Keratinocyte (primary cell): Measurements from ENCODE around the gene BBS2. TPM values are rescaled to one million over a fixed set of nuclear protein-coding genes. Genes with fewer than 3 reads are reported as not detected.

Experiments used
- DNase-seq: peaks from one replicate; pipeline ENCODE4 v3.0.0-alpha.2; 2011; ENCODE audit warnings: low read depth, missing footprints, low spot score
- FAIRE-seq: peaks from 2 replicates; lab custom pipeline; 2011; peaks lifted over from hg19 to GRCh38; lab: Jason Lieb, UNC
- H2AFZ ChIP-seq: 2 replicates; pipeline ENCODE4 v1.6.0; 2012; ENCODE audit warnings: low read length, control low read depth, inconsistent platforms; ENCODE audit not compliant: control insufficient read depth
- H3K27ac ChIP-seq: 2 replicates; pipeline ENCODE4 v1.5.1; 2011; ENCODE audit warnings: low read length; ENCODE audit not compliant: control insufficient read depth, insufficient read depth
- H3K27me3 ChIP-seq: 3 replicates; pipeline ENCODE4 v1.6.0; 2011; ENCODE audit warnings: low read length; ENCODE audit not compliant: control insufficient read depth, insufficient read depth; ENCODE audit errors: extremely low read depth
- H3K36me3 ChIP-seq, 2 experiments: 2 replicates in 1 of 2; 3 replicates in 1 of 2; pipeline ENCODE4 v1.5.1; 2011; ENCODE audit warnings: low read length in 2 of 2, mild to moderate bottlenecking in 1 of 2; ENCODE audit not compliant: control insufficient read depth in 2 of 2, insufficient read depth in 2 of 2; ENCODE audit errors: extremely low read depth in 1 of 2
- H3K4me1 ChIP-seq: 3 replicates; pipeline ENCODE4 v1.5.1; 2011; ENCODE audit warnings: low read length; ENCODE audit not compliant: control insufficient read depth, insufficient read depth; ENCODE audit errors: extremely low read depth
- H3K4me2 ChIP-seq: 3 replicates; pipeline ENCODE4 v1.6.0; 2011; ENCODE audit warnings: low read depth, low read length; ENCODE audit not compliant: control insufficient read depth, insufficient read depth; ENCODE audit errors: extremely low read depth
- H3K4me3 ChIP-seq, 3 experiments: fragments of 200-600 bp in 1 of 3; sonication (generic) in 1 of 3; 2 replicates in 2 of 3; 3 replicates in 1 of 3; pipeline ENCODE4 v1.5.1; 2011 to 2016; ENCODE audit warnings: low read length in 3 of 3, mild to moderate bottlenecking in 3 of 3, control low read depth in 2 of 3, inconsistent platforms in 1 of 3, low read depth in 1 of 3, mixed read lengths in 1 of 3, mixed run types in 1 of 3, moderate library complexity in 1 of 3; ENCODE audit not compliant: control insufficient read depth in 2 of 3, insufficient read depth in 2 of 3; ENCODE audit errors: extremely low read depth in 1 of 3
- H3K79me2 ChIP-seq: 2 replicates; pipeline ENCODE4 v1.6.0; 2012; ENCODE audit warnings: low read length; ENCODE audit not compliant: control insufficient read depth, insufficient read depth
- H3K9ac ChIP-seq: 3 replicates; pipeline ENCODE4 v1.6.0; 2011; ENCODE audit warnings: low read length; ENCODE audit not compliant: control insufficient read depth, insufficient read depth; ENCODE audit errors: extremely low read depth
- H3K9me1 ChIP-seq: 3 replicates; pipeline ENCODE4 v1.6.0; 2011; ENCODE audit warnings: low read length; ENCODE audit not compliant: control insufficient read depth, insufficient read depth; ENCODE audit errors: extremely low read depth
- H3K9me3 ChIP-seq: 2 replicates; pipeline ENCODE4 v1.5.1; 2012; ENCODE audit warnings: low read depth, low read length; ENCODE audit not compliant: control insufficient read depth
- H4K20me1 ChIP-seq: 3 replicates; pipeline ENCODE4 v1.6.0; 2011; ENCODE audit warnings: low read length; ENCODE audit not compliant: control insufficient read depth, insufficient read depth; ENCODE audit errors: extremely low read depth
- CTCF ChIP-seq, 3 experiments: IDR thresholded peaks in 1 of 3; conservative IDR thresholded peaks in 1 of 3; optimal IDR thresholded peaks in 1 of 3; 2 replicates in 2 of 3; 3 replicates in 1 of 3; pipeline versions ENCODE3 to v1.5.1; 2011; ENCODE audit warnings: low read length in 3 of 3, mild to moderate bottlenecking in 3 of 3, moderate library complexity in 2 of 3, control low read depth in 1 of 3, inconsistent platforms in 1 of 3; ENCODE audit not compliant: insufficient read depth in 2 of 3; ENCODE audit errors: extremely low read depth in 1 of 3
- EZH2 ChIP-seq: IDR thresholded peaks from one replicate; pipeline ENCODE4 v1.6.1; 2012; ENCODE audit warnings: inconsistent platforms, mild to moderate bottlenecking, low read length, moderate library complexity
- dilution Hi-C: fragments of 300-500 bp; cut with MboI; formaldehyde crosslinking; loops from one replicate; pipeline ENCODE4 v1.7.0; 2020; ENCODE audit warnings: low sequenced_read_pairs; ENCODE audit not compliant: extremely low pct_ligation_motif_present
- polyA plus RNA-seq, 5 experiments: library from polyadenylated mRNA; depleted of rRNA in 3 of 5; stranded (reverse) in 3 of 5; stranded (forward) in 1 of 5; unstranded in 1 of 5; fragments of >200 nt; gene quantifications; 1 replicate in 1 of 5; 2 replicates in 3 of 5; 3 replicates in 1 of 5; pipeline versions ENCODE4 v1.2.1 to v1.2.3, GENCODE V29; 2011 to 2012; ENCODE audit warnings: missing spikeins in 2 of 5, low read depth in 1 of 5, low replicate concordance in 1 of 5

The BBS2 gene
- polyA plus RNA-seq, 1 donor (not counting 4 experiments of a cell fraction or from before 2014, with no cell fraction given) = 76.1 TPM

- H3K27ac ChIP-seq = no peak overlapping the region
- dilution Hi-C loops = no loop called here
- no peaks in the 10 kb centered on the region for H3K79me2 ChIP-seq
- H3K9ac ChIP-seq = no peak overlapping the region
- no peaks in the 10 kb centered on the region for H3K9me1 ChIP-seq
- no peak overlapping the region for H2AFZ ChIP-seq
- no peak overlapping the region for H3K4me3 ChIP-seq
- H3K27me3 ChIP-seq = no peaks in the 10 kb centered on the region
- TF ChIP-seq CTCF (optimal IDR thresholded peaks at IDR 0.05 in 1 of 3, IDR thresholded peaks at IDR 0.05 in 1 of 3, conservative IDR thresholded peaks at IDR 0.05 in 1 of 3; ENCODE audit: extremely low read depth in 1 of 3, insufficient read depth in 2 of 3, low read length in 3 of 3) (no peak), EZH2 (no peak)
- H3K36me3 ChIP-seq = peaks cover 11 to 35% of the 10 kb centered on the region in 2 experiments
- FAIRE-seq = no peak
- no peak for DNase-seq
- H3K4me1 ChIP-seq = peaks cover 13% of the 10 kb centered on the region
- H3K4me2 ChIP-seq = no peak overlapping the region
- no peaks in the 10 kb centered on the region for H3K9me3 ChIP-seq
- no peaks in the 10 kb centered on the region for H4K20me1 ChIP-seq
Measured at GRCh38 chr16:56479469-56479868, 40.4 kb downstream of the BBS2 start.

DNA sequence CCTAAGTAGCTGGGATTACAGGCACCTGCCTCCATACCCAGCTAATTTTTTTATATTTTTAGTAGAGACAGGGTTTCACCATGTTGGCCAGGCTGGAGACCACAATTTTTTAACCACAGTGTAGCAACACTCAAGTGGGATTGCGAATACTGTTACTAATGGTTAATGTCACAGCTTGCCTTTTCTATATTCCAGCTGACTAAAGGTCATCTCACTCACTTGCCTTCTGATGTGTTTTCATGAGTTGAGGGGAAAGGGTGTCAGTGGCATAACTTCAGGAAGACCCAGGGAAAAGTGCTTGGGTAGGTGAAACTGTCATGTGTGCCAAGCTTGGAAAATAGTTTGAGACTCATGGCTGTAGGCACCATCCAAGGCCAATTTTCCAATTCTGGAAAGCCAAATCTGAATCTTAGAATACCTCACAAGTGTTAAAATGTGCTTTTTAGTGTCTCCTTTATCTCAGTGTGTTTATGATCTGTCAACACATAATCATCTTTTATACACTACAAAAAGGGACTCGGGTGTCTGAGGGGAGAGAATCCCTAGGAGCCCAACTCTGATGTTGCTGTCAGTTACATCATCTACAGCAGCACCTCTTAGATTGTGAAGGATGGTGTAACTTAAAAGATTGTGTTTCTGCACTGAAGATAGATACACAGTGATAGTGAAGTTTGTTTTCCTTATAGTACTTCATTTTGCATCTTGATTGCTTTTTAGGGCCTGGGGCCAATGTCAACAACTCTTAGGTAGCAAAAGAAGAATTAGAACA is 41.4 kb downstream of the BBS2 start:
- Histone ChIP-seq H3K4me1 (peaks cover 13% of the 10 kb centered on the region), H4K20me1 (no peaks in the 10 kb centered on the region), H2AFZ (no peak overlapping the region), H3K36me3 (peaks cover 11 to 40% of the 10 kb centered on the region in 2 experiments), H3K27me3 (no peaks in the 10 kb centered on the region), H3K4me2 (no peak overlapping the region), H3K4me3 (no peak overlapping the region), H3K79me2 (no peaks in the 10 kb centered on the region), H3K9me3 (no peaks in the 10 kb centered on the region), H3K9me1 (no peaks in the 10 kb centered on the region), H3K27ac (no peak overlapping the region), H3K9ac (no peak overlapping the region)
- DNase-seq (no peak), FAIRE-seq (no peak)
- TF ChIP-seq CTCF (optimal IDR thresholded peaks at IDR 0.05 in 1 of 3, IDR thresholded peaks at IDR 0.05 in 1 of 3, conservative IDR thresholded peaks at IDR 0.05 in 1 of 3; ENCODE audit: extremely low read depth in 1 of 3, insufficient read depth in 2 of 3, low read length in 3 of 3) (no peak), EZH2 (no peak)
- dilution Hi-C loops = no loop called here
